Raji (cell line): ENCODE data around the gene SLC38A7.

Experiments
- POLR2A ChIP-seq: IDR thresholded peaks from 2 replicates; pipeline ENCODE4 v1.6.1; 2011; ENCODE audit warnings: low read depth, low read length, control low read depth; ENCODE audit not compliant: insufficient read depth

SLC38A7 gene

GRCh38 chr16:58684354-58685083, at the start of gene SLC38A7:
Gene SLC38A7 (minus strand): TSS chr16:58684770. CDS start chr16:58680126, 4,644 bp downstream.
- TF ChIP-seq POLR2A, result peak; percentile 66

- TF ChIP-seq POLR2A, result peak; percentile 91
Measured at GRCh38 chr16:58733671-58734458, 49.3 kb upstream of the SLC38A7 start, which contains the start of gene GOT2. Gene GOT2 (minus strand): TSS chr16:58734316. CDS start chr16:58734228, 88 bp downstream.

- no peak for TF ChIP-seq POLR2A
Measured at GRCh38 chr16:58733248-58733670, 48.7 kb upstream of the SLC38A7 start.

- no peak for TF ChIP-seq POLR2A
Measured at GRCh38 chr16:58732545-58733247, 48.1 kb upstream of the SLC38A7 start.

- TF ChIP-seq POLR2A, result no peak
Measured at GRCh38 chr16:58730724-58731370, 46.3 kb upstream of the SLC38A7 start.

- no peak for TF ChIP-seq POLR2A
Measured at GRCh38 chr16:58727796-58728568, 43.4 kb upstream of the SLC38A7 start.

GRCh38 chr16:58727028-58727781, 42.6 kb upstream of the SLC38A7 start:
- TF ChIP-seq POLR2A, result no peak

- TF ChIP-seq POLR2A, result no peak
Measured at GRCh38 chr16:58723109-58723508, 38.5 kb upstream of the SLC38A7 start.

GRCh38 chr16:58717994-58718393, 33.4 kb upstream of the SLC38A7 start:
- no peak for TF ChIP-seq POLR2A

- TF ChIP-seq POLR2A, result no peak
Measured at GRCh38 chr16:58716468-58716867, 31.9 kb upstream of the SLC38A7 start.

- no peak for TF ChIP-seq POLR2A
Measured at GRCh38 chr16:58713742-58714141, 29.2 kb upstream of the SLC38A7 start.

- no peak for TF ChIP-seq POLR2A
Measured at GRCh38 chr16:58709333-58709732, 24.8 kb upstream of the SLC38A7 start.

GRCh38 chr16:58699151-58699550, 14.6 kb upstream of the SLC38A7 start:
- no peak for TF ChIP-seq POLR2A
